AG04450 (cell line): ENCODE measurements around the gene CRKL. TPM values are rescaled to one million over a fixed set of nuclear protein-coding genes. Genes with fewer than 3 reads are reported as not detected.

ENCODE experiments used
- CTCF ChIA-PET: fragments of 300-600, 350-600 bp; formaldehyde crosslinking; extraction: SDS; loops from one replicate; lab custom pipeline; 2022; ENCODE audit warnings: antibody characterized with exemption, inconsistent platforms; lab: Charles Lee
- POLR2A ChIA-PET: fragments of 350-600 bp; formaldehyde crosslinking; extraction: SDS; loops from one replicate; lab custom pipeline; 2021; ENCODE audit warnings: antibody characterized with exemption, inconsistent platforms; lab: Yijun Ruan, JAX
- DNase-seq: peaks from one replicate; pipeline ENCODE4 v3.0.0-alpha.2; 2011; ENCODE audit warnings: low read depth, low spot score
- H3K27ac ChIP-seq: one replicate; pipeline ENCODE4 v1.5.1; 2012; ENCODE audit warnings: low read depth, low read length, control low read depth
- H3K27me3 ChIP-seq: one replicate; pipeline ENCODE4 v1.6.0; 2012; ENCODE audit warnings: low read length; ENCODE audit not compliant: control insufficient read depth, insufficient read depth
- H3K4me3 ChIP-seq: 2 replicates; pipeline ENCODE4 v1.5.1; 2011; ENCODE audit warnings: mild to moderate bottlenecking, low read depth, low read length, control low read depth
- H3K9me3 ChIP-seq: 2 replicates; pipeline ENCODE4 v1.5.1; 2012; ENCODE audit warnings: low read length; ENCODE audit not compliant: control insufficient read depth, insufficient read depth
- polyA plus RNA-seq: library from polyadenylated mRNA; depleted of rRNA; stranded (reverse); fragments of >200 nt; gene quantifications from 2 replicates; pipeline ENCODE4 v1.2.3, GENCODE V29; 2011
- TF ChIP-seq, protein P1 (sequence below): IDR thresholded peaks from 2 replicates; pipeline ENCODE4 v1.5.1; 2011; ENCODE audit warnings: low read depth, low read length, control low read depth, inconsistent platforms

The CRKL gene
- polyA plus RNA-seq, 1 experiment, result 24.1 TPM

DNA sequence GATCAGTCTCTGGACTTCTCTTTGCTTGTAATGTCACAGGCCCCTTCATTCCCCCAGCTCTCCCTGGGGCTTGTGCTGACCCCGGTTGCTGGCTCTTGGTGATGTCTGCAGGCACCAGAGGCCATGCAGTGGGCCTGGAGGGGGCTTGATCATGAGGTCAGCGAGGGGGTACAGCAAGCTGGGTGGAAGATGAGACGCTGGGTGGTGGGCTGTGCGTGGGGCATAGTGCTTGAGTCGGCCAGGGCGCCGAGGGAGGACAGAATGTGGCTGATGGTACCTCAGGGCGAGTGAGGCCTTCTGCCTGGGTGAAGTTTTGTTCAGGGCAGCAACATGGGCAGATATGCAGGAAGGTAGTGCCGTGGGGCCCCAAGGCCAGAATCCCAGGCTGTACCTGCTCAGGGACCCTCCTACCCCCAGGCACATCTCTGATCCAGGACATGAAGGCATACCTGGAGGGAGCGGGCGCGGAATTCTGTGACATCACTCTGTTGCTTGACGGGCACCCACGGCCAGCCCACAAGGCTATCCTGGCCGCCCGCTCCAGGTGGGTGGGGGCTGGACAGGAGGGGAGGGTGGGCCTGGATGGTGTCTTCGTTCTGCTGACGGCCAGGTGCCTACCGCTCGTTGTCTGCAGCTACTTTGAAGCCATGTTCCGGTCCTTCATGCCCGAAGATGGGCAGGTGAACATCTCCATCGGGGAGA lies 78.3 kb downstream of the CRKL start:
- no peak overlapping the region for H3K4me3 ChIP-seq
- CTCF ChIA-PET, result no interaction called here
- POLR2A ChIA-PET, result interaction anchor here (0.9 kb wide), 1 partner anchor 13 kb away, joined by 3 read pairs; the partner anchor contains the start of gene LZTR1
- no peaks in the 10 kb centered on the region; the same call in 1 of the 2 replicates for H3K9me3 ChIP-seq
- TF ChIP-seq, protein P1, sequence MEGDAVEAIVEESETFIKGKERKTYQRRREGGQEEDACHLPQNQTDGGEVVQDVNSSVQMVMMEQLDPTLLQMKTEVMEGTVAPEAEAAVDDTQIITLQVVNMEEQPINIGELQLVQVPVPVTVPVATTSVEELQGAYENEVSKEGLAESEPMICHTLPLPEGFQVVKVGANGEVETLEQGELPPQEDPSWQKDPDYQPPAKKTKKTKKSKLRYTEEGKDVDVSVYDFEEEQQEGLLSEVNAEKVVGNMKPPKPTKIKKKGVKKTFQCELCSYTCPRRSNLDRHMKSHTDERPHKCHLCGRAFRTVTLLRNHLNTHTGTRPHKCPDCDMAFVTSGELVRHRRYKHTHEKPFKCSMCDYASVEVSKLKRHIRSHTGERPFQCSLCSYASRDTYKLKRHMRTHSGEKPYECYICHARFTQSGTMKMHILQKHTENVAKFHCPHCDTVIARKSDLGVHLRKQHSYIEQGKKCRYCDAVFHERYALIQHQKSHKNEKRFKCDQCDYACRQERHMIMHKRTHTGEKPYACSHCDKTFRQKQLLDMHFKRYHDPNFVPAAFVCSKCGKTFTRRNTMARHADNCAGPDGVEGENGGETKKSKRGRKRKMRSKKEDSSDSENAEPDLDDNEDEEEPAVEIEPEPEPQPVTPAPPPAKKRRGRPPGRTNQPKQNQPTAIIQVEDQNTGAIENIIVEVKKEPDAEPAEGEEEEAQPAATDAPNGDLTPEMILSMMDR, result no peak
- no peak for DNase-seq
- no peaks in the 10 kb centered on the region for H3K27me3 ChIP-seq
- no peak overlapping the region for H3K27ac ChIP-seq

- TF ChIP-seq, protein P1, result no peak
- Histone ChIP-seq H3K27ac (no peak overlapping the region), H3K9me3 (no peaks in the 10 kb centered on the region; the same call in 1 of the 2 replicates), H3K4me3 (no peak overlapping the region), H3K27me3 (no peaks in the 10 kb centered on the region)
- CTCF ChIA-PET, result no interaction called here
- DNase-seq, result no peak
- POLR2A ChIA-PET, result interaction anchor here (1.1 kb wide), 1 partner anchor 17 kb away, joined by 4 read pairs; no protein-coding TSS in a partner anchor
Measured at GRCh38 chr22:20996031-20996410, 78.8 kb downstream of the CRKL start.

- CTCF ChIA-PET, result no interaction called here
- DNase-seq, result no peak
- TF ChIP-seq, protein P1, result no peak
- Histone ChIP-seq H3K27me3 (no peaks in the 10 kb centered on the region), H3K9me3 (no peaks in the 10 kb centered on the region; the same call in 1 of the 2 replicates), H3K4me3 (no peak overlapping the region), H3K27ac (no peak overlapping the region)
- POLR2A ChIA-PET, result interaction anchor here (1.1 kb wide), 1 partner anchor 17 kb away, joined by 4 read pairs; no protein-coding TSS in a partner anchor
Measured at GRCh38 chr22:20996598-20997535, 79.7 kb downstream of the CRKL start.

- Histone ChIP-seq H3K4me3 (no peak overlapping the region), H3K27ac (peak overlapping the region; percentile 21), H3K9me3 (no peaks in the 10 kb centered on the region; the same call in 1 of the 2 replicates), H3K27me3 (no peaks in the 10 kb centered on the region)
- no peak for DNase-seq
- TF ChIP-seq, protein P1, result no peak
- ChIA-PET CTCF (no interaction called here), POLR2A (no interaction called here)
Measured at GRCh38 chr22:20997536-20998257, 80.5 kb downstream of the CRKL start.
